Stomach (tissue), 4 donors: ENCODE measurements around the gene PLEKHG1.

ENCODE experiments used
- EP300 ChIP-seq: sonication (generic); formaldehyde crosslinking; IDR thresholded peaks from one replicate; pipeline ENCODE4 v1.6.1; 2017; ENCODE audit warnings: antibody characterized with exemption
- POLR2A ChIP-seq, 4 donors: fragments of 450-650 bp; IDR thresholded peaks; one replicate each; pipeline ENCODE4 v1.6.1; 2016; ENCODE audit warnings: antibody characterized with exemption in 4 of 4, control low read depth in 2 of 4, mild to moderate bottlenecking in 1 of 4, moderate library complexity in 1 of 4
- POLR2AphosphoS5 ChIP-seq, 3 donors: sonication (generic); formaldehyde crosslinking; IDR thresholded peaks; one replicate each; pipeline ENCODE4 v1.6.1; 2016; ENCODE audit warnings: antibody characterized with exemption in 3 of 3
- TF ChIP-seq, protein P1 (sequence below), 7 experiments: fragments of 450-650 bp in 4 of 7; fragments of 200-600 bp in 3 of 7; sonication (generic) in 3 of 7; IDR thresholded peaks; one replicate each; pipeline ENCODE4 v1.5.1; 2016 to 2019; ENCODE audit warnings: antibody characterized with exemption in 7 of 7, control low read depth in 2 of 7, mild to moderate bottlenecking in 1 of 7

DNA sequence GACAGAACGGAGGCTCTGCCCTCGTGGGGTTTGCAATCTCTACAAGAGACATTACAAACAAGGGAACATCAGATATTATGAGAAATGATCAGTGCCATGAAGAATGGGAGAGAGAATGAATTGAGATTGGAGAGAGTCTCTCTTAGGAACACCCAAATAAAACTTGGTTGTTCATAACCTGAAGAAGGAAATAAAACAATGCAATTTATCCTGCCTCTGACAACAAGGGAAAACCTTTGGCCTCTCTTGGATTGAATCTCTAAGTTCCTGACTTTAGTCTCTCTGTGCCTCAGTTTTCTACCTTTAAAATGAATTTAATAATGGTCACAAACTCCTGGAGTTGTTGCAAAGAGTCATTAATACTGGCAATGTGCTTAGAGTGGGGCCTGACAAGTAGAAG is 21.1 kb downstream of the PLEKHG1 start:
- TF ChIP-seq, protein P1, sequence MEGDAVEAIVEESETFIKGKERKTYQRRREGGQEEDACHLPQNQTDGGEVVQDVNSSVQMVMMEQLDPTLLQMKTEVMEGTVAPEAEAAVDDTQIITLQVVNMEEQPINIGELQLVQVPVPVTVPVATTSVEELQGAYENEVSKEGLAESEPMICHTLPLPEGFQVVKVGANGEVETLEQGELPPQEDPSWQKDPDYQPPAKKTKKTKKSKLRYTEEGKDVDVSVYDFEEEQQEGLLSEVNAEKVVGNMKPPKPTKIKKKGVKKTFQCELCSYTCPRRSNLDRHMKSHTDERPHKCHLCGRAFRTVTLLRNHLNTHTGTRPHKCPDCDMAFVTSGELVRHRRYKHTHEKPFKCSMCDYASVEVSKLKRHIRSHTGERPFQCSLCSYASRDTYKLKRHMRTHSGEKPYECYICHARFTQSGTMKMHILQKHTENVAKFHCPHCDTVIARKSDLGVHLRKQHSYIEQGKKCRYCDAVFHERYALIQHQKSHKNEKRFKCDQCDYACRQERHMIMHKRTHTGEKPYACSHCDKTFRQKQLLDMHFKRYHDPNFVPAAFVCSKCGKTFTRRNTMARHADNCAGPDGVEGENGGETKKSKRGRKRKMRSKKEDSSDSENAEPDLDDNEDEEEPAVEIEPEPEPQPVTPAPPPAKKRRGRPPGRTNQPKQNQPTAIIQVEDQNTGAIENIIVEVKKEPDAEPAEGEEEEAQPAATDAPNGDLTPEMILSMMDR (IDR thresholded peaks at IDR 0.05): no peak
- no peak for TF ChIP-seq POLR2AphosphoS5 (IDR thresholded peaks at IDR 0.05)
- no peak for TF ChIP-seq POLR2A (IDR thresholded peaks at IDR 0.05)
- TF ChIP-seq EP300: no peak
